GM21529 (cell line): Measurements from ENCODE around the gene GPC5.
A peak's percentile ranks its signal among the peaks of the same experiment; 100 is the strongest.
"Not testable (repeated sequence)": the region's sequence is repeated elsewhere in the genome, so short reads cannot be mapped to it uniquely, and the experiment has no call there.

ENCODE experiments used
- ATAC-seq: cut with Tn5 transposase; IDR thresholded peaks from one replicate; pipeline ENCODE4 v1.9.1; 2021; ENCODE audit not compliant: unreplicated experiment

Gene GPC5

GRCh38 chr13:91368676-91369440, 29.6 kb upstream of the GPC5 start:
- peak; percentile 39 for ATAC-seq

- peak; percentile 39 for ATAC-seq
Measured at GRCh38 chr13:91369441-91369831, 29.0 kb upstream of the GPC5 start.

- ATAC-seq, result no peak
Measured at GRCh38 chr13:91370501-91370900, 27.9 kb upstream of the GPC5 start.

GRCh38 chr13:91372911-91373310, 25.5 kb upstream of the GPC5 start:
- no peak for ATAC-seq

DNA sequence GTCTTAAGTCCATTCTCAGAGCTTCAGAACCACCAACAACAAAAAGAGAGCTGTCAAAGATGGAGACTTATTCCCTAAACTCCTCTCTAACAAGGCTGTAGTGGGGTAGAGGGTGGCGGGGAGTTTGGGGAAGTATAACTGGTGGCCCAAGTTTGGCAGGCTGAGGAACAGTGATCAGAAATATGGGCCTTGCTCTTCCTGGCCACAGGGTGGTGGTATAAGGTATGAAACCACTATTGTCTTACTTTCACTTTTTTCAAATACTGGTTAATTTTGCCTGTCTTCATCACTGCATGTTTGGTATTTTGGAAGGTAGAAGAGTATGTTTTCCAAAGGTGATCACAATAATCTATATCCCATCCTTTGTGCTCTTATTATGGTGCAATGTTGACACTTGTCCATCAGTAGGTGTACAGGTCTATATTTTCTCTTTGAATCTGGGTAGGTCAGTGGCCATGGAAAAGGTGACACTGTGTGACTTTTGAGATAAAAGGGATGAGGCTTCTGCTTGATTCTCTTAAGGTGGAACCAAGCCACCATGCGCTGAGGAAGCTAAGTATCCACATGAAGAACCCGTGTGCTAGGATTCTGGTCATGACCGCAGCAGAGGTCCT, 23.2 kb upstream of the GPC5 start:
- peak; percentile 98 for ATAC-seq

GRCh38 chr13:91381371-91381770, 17.1 kb upstream of the GPC5 start:
- ATAC-seq, result no peak

DNA sequence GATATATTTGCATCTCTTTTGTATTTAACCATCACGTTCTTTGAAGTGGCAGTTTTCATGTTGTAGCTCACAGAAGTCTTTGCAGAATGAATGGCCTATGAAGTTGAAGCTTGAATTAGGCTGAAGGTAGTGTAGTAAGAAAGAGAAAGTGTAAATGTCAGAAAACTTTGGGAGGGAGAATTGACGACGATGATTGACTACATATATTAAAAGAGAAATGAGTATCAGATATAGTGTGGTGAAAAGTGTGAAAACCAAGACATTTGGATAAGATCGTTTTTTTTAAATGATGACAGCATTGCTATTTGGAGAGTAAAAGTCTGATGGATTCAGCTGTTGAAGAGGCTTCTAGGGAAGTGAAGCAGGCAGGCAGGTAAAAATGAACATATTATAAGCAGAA, 14.6 kb upstream of the GPC5 start:
- ATAC-seq, result no peak

GRCh38 chr13:91384896-91385295, 13.5 kb upstream of the GPC5 start:
- ATAC-seq, result no peak

DNA sequence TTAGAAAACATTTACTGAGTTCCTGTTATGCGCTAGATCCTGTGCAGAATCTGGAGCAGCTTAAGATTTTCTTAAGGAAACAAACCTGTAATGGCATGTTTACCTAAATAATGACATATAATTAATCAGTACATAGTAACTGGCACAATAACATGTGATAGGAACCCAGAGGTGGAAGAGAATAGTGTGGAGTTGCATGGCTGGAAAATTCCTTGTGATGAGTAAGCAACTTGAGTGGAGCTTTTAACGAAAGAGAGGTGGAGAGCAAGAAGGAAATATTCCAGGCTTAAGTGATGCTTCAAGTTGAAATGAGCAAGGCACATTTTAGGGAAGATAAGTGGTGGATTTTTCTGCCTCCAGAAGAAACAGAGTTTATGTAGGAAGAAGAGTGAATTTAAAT, 9.2 kb upstream of the GPC5 start:
- no peak for ATAC-seq

DNA sequence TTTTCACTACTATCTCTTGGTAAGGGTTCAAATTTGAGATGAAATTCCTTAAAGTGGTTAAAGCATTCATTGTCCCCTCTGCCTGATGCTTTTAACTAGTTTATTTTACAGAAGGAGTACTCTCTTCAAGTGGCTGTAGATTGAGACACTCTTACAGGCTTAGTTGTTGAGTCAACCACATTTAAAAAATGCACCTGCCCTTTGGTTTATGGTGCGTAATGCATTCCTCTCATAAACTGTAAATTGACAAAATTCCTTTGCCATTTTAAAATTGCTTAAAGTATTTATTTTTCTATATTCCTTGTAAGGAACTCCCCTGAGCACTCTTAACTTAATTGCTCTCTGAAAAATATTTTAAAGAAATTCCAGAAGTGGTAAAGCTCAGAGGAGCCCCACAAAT, 826 bp upstream of the GPC5 start:
- no peak for ATAC-seq

GRCh38 chr13:91399189-91400062, 1.0 kb downstream of the GPC5 start:
- peak; percentile 15 for ATAC-seq

- ATAC-seq, result no peak
Measured at GRCh38 chr13:91400063-91400399, 1.6 kb downstream of the GPC5 start.

DNA sequence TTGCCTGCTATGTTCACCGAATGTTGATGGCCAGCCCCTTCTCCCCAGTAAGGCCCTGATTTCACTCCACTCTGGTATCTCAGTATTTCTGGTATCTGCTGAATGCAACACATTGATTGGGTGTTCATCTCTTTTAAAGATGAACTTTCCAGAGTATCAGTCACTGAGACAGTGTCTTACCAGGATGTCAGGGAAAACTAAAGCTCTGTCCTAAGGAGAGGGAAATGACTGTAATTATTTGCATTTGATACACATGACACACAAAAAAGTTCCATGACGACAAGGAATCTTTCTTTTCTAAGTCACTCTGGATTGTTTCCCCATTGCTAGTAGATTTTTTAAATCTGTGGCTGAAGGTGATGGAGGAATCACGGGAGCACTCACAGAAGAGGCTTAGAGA, 2.2 kb downstream of the GPC5 start:
- ATAC-seq, result no peak

- ATAC-seq, result no peak
Measured at GRCh38 chr13:91401920-91402319, 3.5 kb downstream of the GPC5 start.

- ATAC-seq, result peak; percentile 61
Measured at GRCh38 chr13:91405240-91405639, 6.8 kb downstream of the GPC5 start.

GRCh38 chr13:91406619-91407018, 8.2 kb downstream of the GPC5 start:
- peak; percentile 71 for ATAC-seq

DNA sequence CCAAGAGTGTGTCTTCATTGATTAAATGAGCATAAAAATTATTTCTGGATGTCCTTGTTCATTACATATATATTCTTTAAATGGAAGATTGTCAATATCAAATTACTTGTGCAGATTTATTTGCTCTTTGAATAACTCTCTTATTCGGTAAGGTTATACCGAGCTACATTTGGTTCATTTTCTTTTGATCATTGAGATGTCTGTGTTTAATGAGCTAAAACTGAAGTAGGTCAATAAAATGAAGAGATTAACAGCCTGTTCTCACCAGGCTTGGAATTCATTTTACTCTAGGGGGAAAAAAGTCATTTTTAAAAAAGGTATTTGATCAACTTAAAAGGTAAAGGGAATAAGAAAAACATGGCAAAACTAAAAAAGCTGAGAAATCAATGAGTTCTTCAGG, 10.6 kb downstream of the GPC5 start:
- no peak for ATAC-seq

GRCh38 chr13:91416579-91416978, 18.2 kb downstream of the GPC5 start:
- ATAC-seq, result not testable (repeated sequence)

DNA sequence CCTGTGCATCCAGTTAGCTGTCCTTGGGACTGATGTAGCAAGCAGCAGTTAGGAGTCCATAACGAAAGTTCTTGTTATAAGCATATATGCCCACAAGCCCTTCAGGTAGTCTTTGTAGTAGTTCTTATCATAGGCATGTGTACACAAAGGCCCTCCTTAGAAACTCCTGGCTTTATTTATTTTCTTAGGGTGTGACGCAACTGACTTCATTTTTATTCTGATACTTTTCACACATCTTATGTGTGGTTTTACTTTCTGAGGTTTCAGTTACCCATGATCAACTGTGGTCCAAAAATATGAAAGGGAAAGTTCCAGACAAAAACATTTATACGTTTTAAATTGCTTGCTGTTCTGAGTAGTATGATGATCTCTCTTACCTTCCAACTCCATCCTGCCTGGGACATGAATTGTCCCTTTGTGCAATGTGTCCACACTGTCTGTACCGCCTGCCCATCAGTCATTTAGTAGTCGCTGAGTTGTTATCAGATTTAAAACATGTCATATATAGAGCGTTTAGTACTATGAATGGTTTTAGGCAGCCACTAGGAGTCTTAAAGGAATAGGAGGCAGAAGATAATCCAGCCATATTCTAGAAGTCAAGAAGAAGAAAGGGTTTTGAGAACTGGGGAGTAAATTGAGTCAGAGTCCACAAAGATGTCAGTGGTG, 19.4 kb downstream of the GPC5 start:
- no peak for ATAC-seq

DNA sequence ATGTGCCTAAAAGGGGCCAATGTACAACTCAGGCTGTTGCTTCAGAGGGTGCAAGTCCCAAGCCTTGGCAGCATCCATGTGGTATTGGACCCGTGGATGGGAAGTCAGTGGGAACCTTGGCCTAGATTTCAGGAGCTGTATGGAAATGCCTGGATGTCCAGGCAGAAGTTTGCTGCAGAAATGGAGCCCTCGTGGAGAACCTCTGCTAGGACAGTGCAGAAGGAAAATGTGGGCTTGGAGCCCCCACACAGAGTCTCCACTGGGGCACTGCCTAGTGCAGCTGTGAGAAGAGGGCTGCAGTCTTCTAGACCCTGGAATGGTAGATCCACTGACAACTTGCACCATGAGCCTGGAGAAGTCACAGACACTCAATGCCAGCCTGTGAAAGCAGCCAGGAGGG, 28.5 kb downstream of the GPC5 start:
- no peak for ATAC-seq

DNA sequence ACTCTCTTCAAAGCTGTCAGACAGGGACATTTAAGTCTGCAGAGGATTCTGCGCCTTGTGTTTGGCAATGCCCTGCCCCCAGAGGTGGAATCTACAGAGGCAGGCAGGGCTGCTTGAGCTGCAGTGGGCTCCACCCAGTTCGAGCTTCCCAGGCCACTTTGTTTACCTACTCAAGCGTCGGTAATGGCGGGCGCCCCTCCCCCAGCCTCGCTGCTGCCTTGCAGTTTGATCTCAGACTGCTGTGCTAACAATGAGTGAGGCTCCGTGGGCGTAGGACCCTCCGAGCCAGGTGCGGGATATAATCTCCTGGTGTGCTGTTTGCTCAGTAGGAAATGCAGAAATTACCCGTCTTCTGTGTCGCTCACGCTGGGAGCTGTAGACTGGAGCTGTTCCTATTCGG, 40.3 kb downstream of the GPC5 start:
- ATAC-seq, result not testable (repeated sequence)
